Esophagus squamous epithelium (tissue), 5 donors: ENCODE measurements around the gene PRKCZ. TPM values are rescaled to one million over a fixed set of nuclear protein-coding genes. Genes with fewer than 3 reads are reported as not detected.

Experiments
- DNase-seq: peaks from one replicate; lab custom pipeline; 2025; lab: John Stamatoyannopoulos, UW
- H3K27ac ChIP-seq, 4 donors: fragments of 200-600 bp; sonication (generic); one replicate each; pipeline ENCODE4 v1.5.1; 2016 to 2019; ENCODE audit warnings: mild to moderate bottlenecking in 1 of 4
- H3K27me3 ChIP-seq, 4 donors: fragments of 200-600 bp; sonication (generic); 1 replicate in 3 of 4; 2 replicates in 1 of 4; pipeline versions ENCODE4 v1.5.1 to v1.6.0; 2017 to 2021; ENCODE audit warnings: antibody characterized with exemption in 1 of 4
- H3K36me3 ChIP-seq, 3 donors: fragments of 200-600 bp; sonication (generic); one replicate each; pipeline ENCODE4 v1.5.1; 2016 to 2019
- H3K4me1 ChIP-seq, 3 donors: fragments of 200-600 bp; sonication (generic); one replicate each; pipeline ENCODE4 v1.5.1; 2017 to 2019
- H3K4me3 ChIP-seq, 4 donors: fragments of 200-600 bp; sonication (generic); 1 replicate in 3 of 4; 2 replicates in 1 of 4; pipeline ENCODE4 v1.5.1; 2016 to 2019; ENCODE audit warnings: mild to moderate bottlenecking in 2 of 4, moderate library complexity in 1 of 4
- H3K9me3 ChIP-seq, 3 donors: fragments of 200-600 bp; sonication (generic); one replicate each; pipeline ENCODE4 v1.5.1; 2016 to 2019
- CTCF ChIP-seq, 6 experiments: fragments of 450-650 bp in 4 of 6; fragments of 200-600 bp in 2 of 6; sonication (generic) in 2 of 6; IDR thresholded peaks; one replicate each; pipeline ENCODE4 v1.5.1; 2016 to 2019; ENCODE audit warnings: antibody characterized with exemption in 6 of 6, mild to moderate bottlenecking in 4 of 6, moderate library complexity in 4 of 6
- POLR2A ChIP-seq, 4 donors: fragments of 450-650 bp; IDR thresholded peaks; one replicate each; pipeline ENCODE4 v1.6.1; 2017; ENCODE audit warnings: antibody characterized with exemption in 4 of 4, mild to moderate bottlenecking in 4 of 4, moderate library complexity in 3 of 4
- WGBS, 2 donors: methylation state at CpG; one replicate each; pipeline ENCODE4 v1.1.5; 2018; 5-methylcytosine and 5-hydroxymethylcytosine counted together
- intact Hi-C: fragments of 100-400 bp; cut with DNase I; formaldehyde crosslinking; loops from one replicate; pipeline ENCODE4 v1.15.0; 2022
- total RNA-seq, 4 donors: library from RNA; depleted of rRNA; stranded (reverse); fragments of >200 nt; gene quantifications; one replicate each; pipeline ENCODE4 v1.1.0, GENCODE V29; 2016
- donor health status: DM: yes; HTN: yes; CAD: no.

Gene PRKCZ
- total RNA-seq, 4 donors from 2014 or later, result 14.5 to 23.8 (median 17.5) TPM

- Histone ChIP-seq H3K27me3 (no peaks in the 10 kb centered on the region), H3K27ac (no peak overlapping the region), H3K36me3 (no peaks in the 10 kb centered on the region), H3K4me3 (no peak overlapping the region), H3K4me1 (peaks cover 34 to 56% (median 35%) of the 10 kb centered on the region in 3 donors), H3K9me3 (no peaks in the 10 kb centered on the region)
- no peak for TF ChIP-seq POLR2A (IDR thresholded peaks at IDR 0.05)
- no peak for TF ChIP-seq CTCF (IDR thresholded peaks at IDR 0.05)
- WGBS, 2 donors, result 54 to 75% methylated on average over 2 to 4 of the region's 7 CpGs
- intact Hi-C loops, result no loop called here
- no peak for DNase-seq
Measured at GRCh38 chr1:2216767-2217058, 166.5 kb downstream of the PRKCZ start.

GRCh38 chr1:2221271-2221670, 171.1 kb downstream of the PRKCZ start:
- no peaks in the 10 kb centered on the region for H3K27me3 ChIP-seq
- intact Hi-C loops, result no loop called here
- H3K4me3 ChIP-seq, result no peak overlapping the region
- TF ChIP-seq POLR2A (IDR thresholded peaks at IDR 0.05) (no peak), CTCF (IDR thresholded peaks at IDR 0.05) (no peak)
- 72 to 88% methylated on average over 3 of the region's 3 CpGs for WGBS, 2 donors
- peaks cover 0 to 21% (median 0%) of the 10 kb centered on the region in 3 donors for H3K4me1 ChIP-seq
- no peaks in the 10 kb centered on the region for H3K36me3 ChIP-seq
- peak overlapping the region in 1 of 4 donors; percentile 36 for H3K27ac ChIP-seq
- H3K9me3 ChIP-seq, result no peaks in the 10 kb centered on the region
- DNase-seq, result no peak

GRCh38 chr1:2224170-2224584, 174.0 kb downstream of the PRKCZ start:
- Histone ChIP-seq H3K27me3 (no peaks in the 10 kb centered on the region), H3K36me3 (no peaks in the 10 kb centered on the region), H3K4me3 (no peak overlapping the region), H3K27ac (no peak overlapping the region), H3K9me3 (no peaks in the 10 kb centered on the region), H3K4me1 (peaks cover 5 to 32% (median 9%) of the 10 kb centered on the region in 3 donors)
- TF ChIP-seq POLR2A (IDR thresholded peaks at IDR 0.05) (no peak), CTCF (IDR thresholded peaks at IDR 0.05) (no peak)
- 50 to 81% methylated on average over 2 to 4 of the region's 7 CpGs for WGBS, 2 donors
- intact Hi-C loops, result no loop called here
- no peak for DNase-seq

- Histone ChIP-seq H3K27me3 (no peaks in the 10 kb centered on the region), H3K9me3 (no peaks in the 10 kb centered on the region), H3K36me3 (no peaks in the 10 kb centered on the region), H3K4me1 (peaks cover 8 to 34% (median 13%) of the 10 kb centered on the region in 3 donors), H3K4me3 (no peak overlapping the region), H3K27ac (no peak overlapping the region)
- no peak for DNase-seq
- intact Hi-C loops, result no loop called here
- TF ChIP-seq CTCF (IDR thresholded peaks at IDR 0.05), result no peak
- TF ChIP-seq POLR2A (IDR thresholded peaks at IDR 0.05), result no peak
- WGBS, 2 donors, result 48 to 74% methylated on average over 3 to 11 of the region's 18 CpGs
Measured at GRCh38 chr1:2224631-2225428, 174.6 kb downstream of the PRKCZ start.

GRCh38 chr1:2226525-2227345, 176.5 kb downstream of the PRKCZ start:
- Histone ChIP-seq H3K9me3 (no peaks in the 10 kb centered on the region), H3K4me3 (peak overlapping the region; percentile 65 to 97 (median 88)), H3K27me3 (no peaks in the 10 kb centered on the region), H3K27ac (peak overlapping the region; percentile 97 to 100 (median 99)), H3K4me1 (peaks cover 17 to 41% (median 32%) of the 10 kb centered on the region in 3 donors), H3K36me3 (no peaks in the 10 kb centered on the region)
- TF ChIP-seq CTCF (IDR thresholded peaks at IDR 0.05) (no peak), POLR2A (IDR thresholded peaks at IDR 0.05) (no peak)
- DNase-seq, result no peak
- 83% methylated on average over 1 of the region's 73 CpGs; no CpG with 5 or more reads in 1 of the 2 donors for WGBS, 2 donors
- intact Hi-C loops, result no loop called here
